Thymus (tissue), 11 donors: Measurements from ENCODE around the gene POMC. TPM values are rescaled to one million over a fixed set of nuclear protein-coding genes. Genes with fewer than 3 reads are reported as not detected.

ENCODE experiments used
- DNase-seq, 9 donors: peaks; one replicate each; pipeline ENCODE4 v3.0.0-alpha.2; 2013; ENCODE audit warnings: low spot score in 9 of 9, low read depth in 6 of 9, missing footprints in 1 of 9
- H3K27ac ChIP-seq, 2 donors: one replicate each; pipeline ENCODE4 v1.5.1; 2013; ENCODE audit warnings: control low read depth in 1 of 2, low read depth in 1 of 2, low read length in 1 of 2, mild to moderate bottlenecking in 1 of 2, moderate library complexity in 1 of 2
- H3K27me3 ChIP-seq, 2 donors: one replicate each; pipeline ENCODE4 v1.5.1; 2013; ENCODE audit warnings: low read length in 1 of 2; ENCODE audit not compliant: control insufficient read depth in 2 of 2, insufficient read depth in 1 of 2
- H3K36me3 ChIP-seq, 2 donors: one replicate each; pipeline ENCODE4 v1.5.1; 2013; ENCODE audit warnings: low read length in 1 of 2, mild to moderate bottlenecking in 1 of 2, moderate library complexity in 1 of 2; ENCODE audit not compliant: control insufficient read depth in 2 of 2, insufficient read depth in 2 of 2
- H3K4me1 ChIP-seq, 2 donors: one replicate each; pipeline ENCODE4 v1.5.1; 2013; ENCODE audit warnings: low read length in 2 of 2; ENCODE audit not compliant: control insufficient read depth in 2 of 2, insufficient read depth in 2 of 2
- H3K4me3 ChIP-seq, 2 donors: one replicate each; pipeline ENCODE4 v1.5.1; 2013; ENCODE audit warnings: low read length in 2 of 2, control low read depth in 1 of 2, mild to moderate bottlenecking in 1 of 2
- H3K9me3 ChIP-seq, 2 donors: one replicate each; pipeline ENCODE4 v1.5.1; 2013; ENCODE audit warnings: low read length in 1 of 2, mild to moderate bottlenecking in 1 of 2; ENCODE audit not compliant: control insufficient read depth in 2 of 2, insufficient read depth in 1 of 2
- WGBS: extraction: QIAGEN DNeasy Blood & Tissue Kit; methylation state at CpG from one replicate; pipeline ENCODE4 v1.1.7; 2013; 5-methylcytosine and 5-hydroxymethylcytosine counted together
- polyA plus RNA-seq: library from polyadenylated mRNA; stranded (reverse); fragments of 200-250 nt; gene quantifications from one replicate; pipeline ENCODE4 v1.2.3, GENCODE V29; 2013
- total RNA-seq: library from RNA; stranded (reverse); fragments of 120-200 nt; gene quantifications from one replicate; pipeline ENCODE4 v1.2.4, GENCODE V29; 2013
- donor health status: healthy.

Gene POMC
- total and polyA plus RNA-seq, 2 donors = 11.7 to 20.3 TPM

DNA sequence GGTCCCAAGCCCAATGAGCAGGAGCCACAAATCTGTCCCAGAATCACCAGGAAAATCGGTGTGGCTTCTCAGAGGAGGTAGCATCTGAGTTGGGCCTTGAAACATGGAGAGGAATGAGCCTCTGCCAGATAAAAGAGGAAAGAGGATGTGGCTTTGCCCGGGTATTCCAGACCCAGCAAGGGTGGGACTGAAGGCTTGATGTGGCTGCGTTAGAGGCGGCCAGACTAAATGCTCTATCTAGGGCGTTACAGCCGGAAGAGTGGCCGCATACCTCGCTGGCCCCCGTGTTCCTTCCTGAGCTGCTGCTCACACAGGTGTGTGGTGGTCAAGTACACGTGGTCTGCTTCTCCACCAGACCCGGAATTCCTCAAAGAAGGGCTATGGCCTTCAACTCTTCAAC lies 33.9 kb upstream of the POMC start:
- H3K27ac ChIP-seq = no peak overlapping the region
- peaks cover 0 to 21% of the 10 kb centered on the region in 2 donors for H3K27me3 ChIP-seq
- DNase-seq = peak in 1 of 9 donors; percentile 29
- 8% methylated on average over 11 of the region's 11 CpGs for WGBS
- no peaks in the 10 kb centered on the region for H3K9me3 ChIP-seq
- no peak overlapping the region for H3K4me3 ChIP-seq
- peaks cover 10 to 29% of the 10 kb centered on the region in 2 donors for H3K4me1 ChIP-seq
- no peaks in the 10 kb centered on the region for H3K36me3 ChIP-seq

DNA sequence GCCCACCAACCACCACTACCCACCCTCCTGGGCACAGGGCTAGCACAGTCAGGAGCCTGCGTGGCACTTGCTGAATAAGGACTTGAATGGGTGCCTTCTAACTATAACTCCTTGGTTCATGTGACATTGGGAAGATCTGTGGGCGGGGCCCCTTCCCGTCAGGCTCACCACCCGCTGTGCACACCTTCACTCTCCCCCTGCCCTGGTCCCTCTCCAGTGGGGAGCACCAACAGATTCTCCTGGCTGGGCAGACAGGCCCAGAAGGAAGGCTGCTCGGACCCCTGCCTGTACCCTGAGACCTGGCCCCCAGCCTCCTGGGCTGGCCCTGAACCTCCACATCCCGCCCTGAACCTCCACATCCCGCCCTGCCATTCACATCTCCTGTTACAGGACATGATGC lies 33.4 kb upstream of the POMC start:
- Histone ChIP-seq H3K27me3 (peaks cover 0 to 21% of the 10 kb centered on the region in 2 donors), H3K4me3 (no peak overlapping the region), H3K27ac (no peak overlapping the region), H3K9me3 (no peaks in the 10 kb centered on the region), H3K36me3 (no peaks in the 10 kb centered on the region), H3K4me1 (peaks cover 5 to 24% of the 10 kb centered on the region in 2 donors)
- DNase-seq = no peak
- 91% methylated on average over 7 of the region's 7 CpGs for WGBS

DNA sequence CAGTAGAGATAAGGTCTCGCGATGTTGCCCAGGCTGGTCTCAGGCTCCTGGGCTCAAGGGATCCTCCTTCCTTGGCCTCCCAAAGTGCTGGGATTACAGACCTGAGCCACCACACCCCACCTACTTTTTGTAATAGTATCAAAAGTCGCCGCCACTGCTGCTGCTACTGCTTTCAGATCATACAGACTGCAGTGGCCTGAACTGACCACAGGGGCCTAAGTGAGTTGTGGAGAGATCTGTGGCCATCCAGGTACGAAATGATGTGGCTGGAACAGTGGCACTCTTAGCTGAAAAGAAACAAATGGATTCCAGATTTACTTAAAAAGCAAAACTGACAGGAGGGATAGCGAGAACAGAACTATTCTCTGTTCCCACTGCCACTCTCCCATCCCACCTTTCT lies 32.9 kb upstream of the POMC start:
- H3K27me3 ChIP-seq = peaks cover 0 to 21% of the 10 kb centered on the region in 2 donors
- WGBS = 86% methylated on average over 6 of the region's 6 CpGs
- H3K36me3 ChIP-seq = no peaks in the 10 kb centered on the region
- no peak overlapping the region for H3K4me3 ChIP-seq
- no peak for DNase-seq
- H3K4me1 ChIP-seq = peaks cover 5 to 19% of the 10 kb centered on the region in 2 donors
- no peaks in the 10 kb centered on the region for H3K9me3 ChIP-seq
- H3K27ac ChIP-seq = no peak overlapping the region

DNA sequence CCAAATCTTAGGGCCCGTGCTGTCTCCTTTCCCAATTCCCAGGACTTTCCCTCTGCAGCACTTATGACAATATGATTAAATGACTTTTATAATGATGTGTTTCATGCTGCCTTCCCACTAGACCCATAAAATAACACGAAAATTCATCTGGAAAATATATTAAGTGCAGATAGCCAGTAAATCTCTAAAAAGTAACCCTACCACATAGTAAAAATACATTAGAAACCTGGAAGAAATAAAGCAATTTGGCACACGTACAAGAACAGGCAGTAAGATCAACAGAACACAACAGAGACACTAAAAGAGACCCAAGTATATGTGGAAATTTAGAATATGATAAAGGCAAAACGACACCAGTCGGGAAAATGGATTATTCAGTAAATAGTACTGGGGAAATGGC lies 30.2 kb upstream of the POMC start:
- Histone ChIP-seq H3K4me3 (no peak overlapping the region), H3K9me3 (no peaks in the 10 kb centered on the region), H3K27ac (no peak overlapping the region), H3K4me1 (peaks cover 5 to 15% of the 10 kb centered on the region in 2 donors), H3K36me3 (no peaks in the 10 kb centered on the region), H3K27me3 (peaks cover 0 to 15% of the 10 kb centered on the region in 2 donors)
- no peak for DNase-seq
- WGBS = 97% methylated on average over 5 of the region's 5 CpGs

DNA sequence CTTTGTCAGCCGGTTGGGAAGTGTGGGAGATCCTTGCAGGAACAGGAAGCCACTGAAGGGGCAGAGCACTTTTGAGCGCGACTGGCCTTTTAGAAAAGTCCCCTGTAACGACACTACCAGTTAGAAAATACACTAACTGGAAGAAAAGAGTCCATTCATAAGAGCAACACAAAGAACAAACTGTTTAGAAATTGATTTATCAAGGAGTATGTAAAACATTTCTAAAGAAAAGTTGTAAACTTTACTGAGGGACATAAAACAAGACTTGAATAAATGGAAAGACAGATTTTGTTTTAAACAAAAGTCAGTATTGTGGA lies 29.8 kb upstream of the POMC start:
- DNase-seq = no peak
- WGBS = 31% methylated on average over 4 of the region's 4 CpGs
- H3K4me3 ChIP-seq = no peak overlapping the region
- H3K36me3 ChIP-seq = no peaks in the 10 kb centered on the region
- H3K27me3 ChIP-seq = peaks cover 0 to 11% of the 10 kb centered on the region in 2 donors
- H3K27ac ChIP-seq = no peak overlapping the region
- H3K9me3 ChIP-seq = no peaks in the 10 kb centered on the region
- peaks cover 5 to 15% of the 10 kb centered on the region in 2 donors for H3K4me1 ChIP-seq

DNA sequence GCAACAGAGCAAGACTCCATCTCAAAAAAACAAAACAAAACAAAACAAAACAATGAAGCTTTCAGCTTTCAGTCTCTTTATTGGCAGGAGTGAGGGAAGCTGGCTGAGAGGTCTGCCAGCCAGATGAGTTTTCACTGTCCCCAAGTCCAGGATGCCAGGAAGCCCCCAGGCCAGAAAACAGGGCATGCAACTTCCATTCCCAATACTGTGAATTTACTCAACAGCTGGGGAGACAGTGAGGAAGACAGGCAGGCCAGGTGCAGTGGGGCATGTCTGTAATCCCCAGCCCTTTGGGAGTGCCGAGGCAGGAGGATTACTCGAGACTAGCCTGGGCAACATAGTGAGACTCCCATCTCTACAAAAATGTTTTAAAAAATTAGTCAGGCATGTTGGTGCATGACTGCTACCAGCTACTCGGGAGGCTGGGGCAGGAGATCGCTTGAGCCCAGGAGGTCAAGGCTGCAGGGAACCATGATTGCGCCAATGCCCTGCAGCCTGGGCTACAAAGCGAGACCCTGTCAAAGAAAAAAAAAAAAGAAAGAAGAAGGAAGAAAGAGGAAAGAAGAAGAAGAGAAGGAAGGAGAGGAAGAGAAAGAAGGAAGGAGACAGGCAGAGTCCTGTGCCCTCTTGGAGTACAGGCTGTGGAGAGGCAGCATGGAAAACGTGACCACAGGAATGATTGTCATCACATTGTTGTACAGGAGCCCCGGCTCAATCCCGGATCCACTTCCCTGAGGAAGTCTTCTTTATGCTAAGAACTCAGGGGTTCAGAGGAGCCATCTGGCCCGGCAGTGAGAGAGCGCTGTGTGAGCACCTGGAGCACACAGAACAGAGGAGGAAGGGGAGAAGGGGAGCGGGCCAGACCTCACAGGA lies 29.2 kb upstream of the POMC start:
- H3K9me3 ChIP-seq = no peaks in the 10 kb centered on the region
- 60% methylated on average over 12 of the region's 12 CpGs for WGBS
- peaks cover 5 to 13% of the 10 kb centered on the region in 2 donors for H3K4me1 ChIP-seq
- no peak overlapping the region for H3K27ac ChIP-seq
- H3K4me3 ChIP-seq = no peak overlapping the region
- H3K36me3 ChIP-seq = no peaks in the 10 kb centered on the region
- DNase-seq = no peak
- peaks cover 0 to 10% of the 10 kb centered on the region in 2 donors for H3K27me3 ChIP-seq

DNA sequence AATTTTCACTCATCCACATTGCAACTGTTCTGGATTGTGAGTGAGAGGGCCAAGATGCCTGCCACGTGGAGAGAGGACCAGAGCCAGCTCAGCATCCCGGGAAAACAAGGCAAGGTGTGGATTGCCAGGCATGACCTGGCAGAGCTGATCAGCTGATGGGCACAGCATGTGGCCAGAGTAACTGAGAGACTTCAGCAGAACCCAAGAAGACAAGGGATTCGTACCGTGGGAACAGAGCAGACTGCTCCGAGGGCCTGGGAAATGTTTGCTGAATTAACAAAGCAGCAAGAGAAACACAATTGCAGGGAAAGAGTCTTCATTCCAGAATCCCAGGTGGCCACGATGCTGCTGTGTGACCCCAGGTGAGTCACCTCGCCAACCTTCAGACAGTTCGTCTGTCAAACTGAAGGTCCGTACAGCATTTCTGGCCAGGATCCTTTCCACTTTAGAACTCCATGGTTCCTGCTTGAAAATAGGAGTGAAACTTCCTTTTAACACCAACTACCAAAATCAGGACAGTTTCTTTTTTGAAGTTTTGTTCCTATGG lies 26.3 kb upstream of the POMC start:
- Histone ChIP-seq H3K4me3 (no peak overlapping the region), H3K27me3 (peaks cover 0 to 7% of the 10 kb centered on the region in 2 donors), H3K4me1 (peaks cover 0 to 4% of the 10 kb centered on the region in 2 donors), H3K27ac (no peak overlapping the region), H3K9me3 (no peaks in the 10 kb centered on the region), H3K36me3 (no peaks in the 10 kb centered on the region)
- DNase-seq = no peak
- 96% methylated on average over 9 of the region's 9 CpGs for WGBS

DNA sequence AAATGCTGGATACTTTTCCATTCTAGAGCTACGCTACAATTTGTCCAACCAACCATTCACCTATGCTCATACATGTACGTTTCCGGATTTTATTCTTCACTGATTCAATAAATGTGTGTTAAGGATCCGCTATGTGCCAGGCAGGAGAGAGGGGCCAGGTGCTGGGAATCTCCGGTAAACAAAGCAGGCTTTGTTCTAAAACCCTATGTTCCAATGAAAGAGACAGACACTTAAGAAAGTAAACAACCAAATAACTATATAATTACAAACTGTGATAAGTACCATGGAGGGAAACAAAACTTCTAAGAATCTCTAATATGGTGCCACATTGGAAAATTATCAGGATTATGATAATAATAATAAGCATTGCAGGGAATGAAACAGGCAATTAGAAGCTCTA lies 22.2 kb upstream of the POMC start:
- Histone ChIP-seq H3K9me3 (no peaks in the 10 kb centered on the region), H3K27me3 (no peaks in the 10 kb centered on the region), H3K36me3 (no peaks in the 10 kb centered on the region), H3K4me1 (no peaks in the 10 kb centered on the region), H3K4me3 (no peak overlapping the region), H3K27ac (no peak overlapping the region)
- DNase-seq = no peak
- WGBS = 98% methylated on average over 5 of the region's 5 CpGs

DNA sequence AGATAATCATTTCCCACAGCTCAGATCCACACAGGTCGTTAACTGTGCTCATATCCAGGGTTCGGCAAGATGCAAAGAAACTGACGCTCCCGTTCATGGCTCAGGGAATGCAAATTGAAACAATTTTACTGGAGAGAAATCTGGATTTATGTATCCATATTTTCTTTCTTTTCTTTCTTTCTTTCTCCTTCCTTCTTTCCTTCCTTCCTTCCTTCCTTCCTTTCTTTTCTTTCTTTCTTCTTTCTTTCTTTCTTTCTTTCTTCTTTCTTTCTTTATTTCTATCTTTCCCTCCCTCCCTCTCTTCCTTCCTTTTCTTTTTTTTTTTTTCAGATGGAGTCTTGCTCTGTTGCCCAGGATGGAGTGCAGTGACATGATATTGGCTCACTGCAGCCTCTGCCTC lies 20.0 kb upstream of the POMC start:
- no peak for DNase-seq
- WGBS = 97% methylated on average over 4 of the region's 4 CpGs
- Histone ChIP-seq H3K36me3 (no peaks in the 10 kb centered on the region), H3K27ac (no peak overlapping the region), H3K4me1 (peaks cover 0 to 3% of the 10 kb centered on the region in 2 donors), H3K4me3 (no peak overlapping the region), H3K9me3 (no peaks in the 10 kb centered on the region), H3K27me3 (no peaks in the 10 kb centered on the region)
